ENCODE measurements around the gene PRKD1. TPM values are rescaled to one million over a fixed set of nuclear protein-coding genes. Genes with fewer than 3 reads are reported as not detected.
"Not testable (repeated sequence)": the region's sequence is repeated elsewhere in the genome, so short reads cannot be mapped to it uniquely, and the experiment has no call there.

Gene PRKD1
- total and polyA plus RNA-seq, 2 donors (not counting 1 experiment from before 2014, with no cell fraction given) = 20.1 to 26.2 TPM

DNA sequence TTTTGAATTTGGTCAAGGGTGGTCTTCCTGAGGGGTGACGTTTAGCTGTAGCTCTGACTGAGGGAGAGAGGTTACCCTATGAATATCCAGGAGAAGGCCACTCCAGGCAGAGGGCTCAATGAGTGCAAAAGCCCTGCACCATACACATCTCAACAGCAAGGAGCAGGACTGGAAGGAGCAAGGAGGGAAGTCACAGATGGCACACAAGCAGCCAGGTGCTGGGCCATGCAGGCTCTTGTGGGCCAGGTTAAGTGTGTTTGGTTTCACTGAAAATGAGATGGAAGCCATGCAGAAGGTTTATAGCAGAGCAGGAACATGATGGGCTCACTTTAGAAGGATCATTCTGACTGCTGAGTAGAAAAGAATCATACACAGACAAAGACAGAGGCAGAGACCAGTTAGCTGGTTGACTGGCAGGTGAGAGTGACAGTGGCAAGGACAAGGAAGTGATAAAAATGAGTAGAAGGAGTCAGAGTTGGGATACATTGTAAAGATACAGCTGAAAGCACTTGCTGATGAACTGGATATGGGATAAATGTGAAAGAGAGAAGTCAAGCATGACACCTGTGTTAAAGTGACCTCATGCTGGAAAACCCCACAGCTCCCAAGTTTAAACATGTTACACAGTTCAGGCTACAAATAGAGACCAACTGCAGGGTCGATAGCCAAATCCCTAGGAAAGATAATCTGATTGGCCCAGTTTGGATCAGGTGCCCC, 81.2 kb downstream of the PRKD1 start:
- H3K79me2 ChIP-seq (ENCODE audit: control insufficient read depth, insufficient read depth, low read length) = peaks cover 3% of the 10 kb centered on the region
- no peaks in the 10 kb centered on the region for H3K4me1 ChIP-seq (ENCODE audit: control insufficient read depth, extremely low read depth, insufficient read depth, low read length)
- no peaks in the 10 kb centered on the region for H4K20me1 ChIP-seq (ENCODE audit: control insufficient read depth, extremely low read depth, insufficient read depth, low read length)
- no peaks in the 10 kb centered on the region for H3K9me3 ChIP-seq (ENCODE audit: control insufficient read depth, insufficient read depth, low read depth, low read length)
- no peak overlapping the region for H3K27ac ChIP-seq (ENCODE audit: insufficient read depth, low read length)
- peak in 1 of 2 donors; percentile 19 for DNase-seq (ENCODE audit: low read depth in 2 of 2)
- H3K4me3 ChIP-seq (replicated peaks in 1 of 4; ENCODE audit: control extremely low read depth in 1 of 4, insufficient read depth in 1 of 4, low read depth in 3 of 4, low read length in 4 of 4) = no peak overlapping the region
- H3K4me2 ChIP-seq (ENCODE audit: extremely low read depth, insufficient read depth, low read length) = no peak overlapping the region
- TF ChIP-seq EZH2 (IDR thresholded peaks at IDR 0.05; ENCODE audit: low read length, missing control alignments) (no peak), CTCF (conservative IDR thresholded peaks at IDR 0.05 in 1 of 2, IDR thresholded peaks at IDR 0.05 in 1 of 2; ENCODE audit: low read depth in 1 of 2, low read length in 2 of 2) (no peak)
- H3K9ac ChIP-seq (ENCODE audit: insufficient read depth, low read length) = no peak overlapping the region
- no peaks in the 10 kb centered on the region for H3K27me3 ChIP-seq (ENCODE audit: control insufficient read depth, insufficient read depth, low read length)
- no peak overlapping the region for H2AFZ ChIP-seq (ENCODE audit: low read length)
- H3K36me3 ChIP-seq (ENCODE audit: control insufficient read depth, insufficient read depth, low read length) = no peaks in the 10 kb centered on the region

GRCh38 chr14:29843981-29844380, 83.7 kb downstream of the PRKD1 start:
- Histone ChIP-seq H3K27ac (ENCODE audit: insufficient read depth, low read length) (no peak overlapping the region), H3K9me3 (ENCODE audit: control insufficient read depth, insufficient read depth, low read depth, low read length) (no peaks in the 10 kb centered on the region), H3K4me2 (ENCODE audit: extremely low read depth, insufficient read depth, low read length) (no peak overlapping the region), H4K20me1 (ENCODE audit: control insufficient read depth, extremely low read depth, insufficient read depth, low read length) (no peaks in the 10 kb centered on the region), H3K4me1 (ENCODE audit: control insufficient read depth, extremely low read depth, insufficient read depth, low read length) (no peaks in the 10 kb centered on the region), H3K36me3 (ENCODE audit: control insufficient read depth, insufficient read depth, low read length) (no peaks in the 10 kb centered on the region), H3K4me3 (replicated peaks in 1 of 4; ENCODE audit: control extremely low read depth in 1 of 4, insufficient read depth in 1 of 4, low read depth in 3 of 4, low read length in 4 of 4) (no peak overlapping the region), H3K79me2 (ENCODE audit: control insufficient read depth, insufficient read depth, low read length) (peaks cover 3% of the 10 kb centered on the region), H3K27me3 (ENCODE audit: control insufficient read depth, insufficient read depth, low read length) (no peaks in the 10 kb centered on the region), H2AFZ (ENCODE audit: low read length) (no peak overlapping the region), H3K9ac (ENCODE audit: insufficient read depth, low read length) (no peak overlapping the region)
- TF ChIP-seq CTCF (conservative IDR thresholded peaks at IDR 0.05 in 1 of 2, IDR thresholded peaks at IDR 0.05 in 1 of 2; ENCODE audit: low read depth in 1 of 2, low read length in 2 of 2) (no peak), EZH2 (IDR thresholded peaks at IDR 0.05; ENCODE audit: low read length, missing control alignments) (no peak)
- no peak for DNase-seq (ENCODE audit: low read depth in 2 of 2)

DNA sequence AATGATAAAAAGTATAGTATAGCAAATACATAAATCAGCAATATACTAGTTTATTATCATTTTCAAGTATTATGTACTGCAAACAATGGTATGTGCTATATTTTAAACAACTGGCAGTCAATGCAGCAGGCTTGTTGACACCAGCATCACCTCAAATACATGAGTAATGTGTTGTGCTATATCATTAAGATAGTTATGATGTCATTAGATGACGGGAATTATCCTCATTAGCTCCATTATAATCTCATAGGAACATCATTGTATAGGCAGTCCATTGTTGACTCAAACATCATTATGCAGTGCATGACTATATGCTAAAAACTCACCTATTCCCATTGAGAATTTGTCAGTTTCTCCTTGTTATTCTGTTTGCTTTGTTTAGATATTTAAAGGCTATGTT, 85.4 kb downstream of the PRKD1 start:
- TF ChIP-seq CTCF (conservative IDR thresholded peaks at IDR 0.05 in 1 of 2, IDR thresholded peaks at IDR 0.05 in 1 of 2; ENCODE audit: low read depth in 1 of 2, low read length in 2 of 2) (no peak), EZH2 (IDR thresholded peaks at IDR 0.05; ENCODE audit: low read length, missing control alignments) (no peak)
- Histone ChIP-seq H3K27ac (ENCODE audit: insufficient read depth, low read length) (no peak overlapping the region), H3K79me2 (ENCODE audit: control insufficient read depth, insufficient read depth, low read length) (no peaks in the 10 kb centered on the region)

GRCh38 chr14:29840369-29840892, 87.2 kb downstream of the PRKD1 start:
- not testable (repeated sequence) for H3K4me2 ChIP-seq (ENCODE audit: extremely low read depth, insufficient read depth, low read length); H3K27me3 ChIP-seq (ENCODE audit: control insufficient read depth, insufficient read depth, low read length); H4K20me1 ChIP-seq (ENCODE audit: control insufficient read depth, extremely low read depth, insufficient read depth, low read length); H2AFZ ChIP-seq (ENCODE audit: low read length); DNase-seq (ENCODE audit: low read depth in 2 of 2); H3K4me3 ChIP-seq (replicated peaks in 1 of 4; ENCODE audit: control extremely low read depth in 1 of 4, insufficient read depth in 1 of 4, low read depth in 3 of 4, low read length in 4 of 4); H3K36me3 ChIP-seq (ENCODE audit: control insufficient read depth, insufficient read depth, low read length); H3K27ac ChIP-seq (ENCODE audit: insufficient read depth, low read length); H3K4me1 ChIP-seq (ENCODE audit: control insufficient read depth, extremely low read depth, insufficient read depth, low read length); H3K79me2 ChIP-seq (ENCODE audit: control insufficient read depth, insufficient read depth, low read length); H3K9ac ChIP-seq (ENCODE audit: insufficient read depth, low read length); H3K9me3 ChIP-seq (ENCODE audit: control insufficient read depth, insufficient read depth, low read depth, low read length)

More for the DNA sequence above, 85.4 kb downstream of the PRKD1 start:
- Histone ChIP-seq H3K36me3 (ENCODE audit: control insufficient read depth, insufficient read depth, low read length) (no peaks in the 10 kb centered on the region), H3K9ac (ENCODE audit: insufficient read depth, low read length) (no peak overlapping the region), H3K9me3 (ENCODE audit: control insufficient read depth, insufficient read depth, low read depth, low read length) (no peaks in the 10 kb centered on the region), H3K4me3 (replicated peaks in 1 of 4; ENCODE audit: control extremely low read depth in 1 of 4, insufficient read depth in 1 of 4, low read depth in 3 of 4, low read length in 4 of 4) (no peak overlapping the region), H3K4me1 (ENCODE audit: control insufficient read depth, extremely low read depth, insufficient read depth, low read length) (no peaks in the 10 kb centered on the region), H4K20me1 (ENCODE audit: control insufficient read depth, extremely low read depth, insufficient read depth, low read length) (no peaks in the 10 kb centered on the region), H2AFZ (ENCODE audit: low read length) (no peak overlapping the region), H3K4me2 (ENCODE audit: extremely low read depth, insufficient read depth, low read length) (no peak overlapping the region), H3K27me3 (ENCODE audit: control insufficient read depth, insufficient read depth, low read length) (no peaks in the 10 kb centered on the region)
- DNase-seq (ENCODE audit: low read depth in 2 of 2) = no peak
